Measurements from ENCODE around the gene ATP10A.

ATP10A gene

GRCh38 chr15:25687276-25687675 lies 175.9 kb downstream of the ATP10A start:
- no peak for TF ChIP-seq EZH2 (IDR thresholded peaks at IDR 0.05; ENCODE audit: borderline replicate concordance, low read length)
- TF ChIP-seq CTCF (IDR thresholded peaks at IDR 0.05; ENCODE audit: low read length), result no peak
- H3K4me2 ChIP-seq (ENCODE audit: low read length), result no peak overlapping the region
- H3K27ac ChIP-seq (ENCODE audit: low read depth, low read length, poor library complexity, severe bottlenecking), result no peak overlapping the region
- no peaks in the 10 kb centered on the region for H3K9me2 ChIP-seq (ENCODE audit: low read depth, low read length)
- no peaks in the 10 kb centered on the region for H3K9me3 ChIP-seq (ENCODE audit: low read length)
- H2AFZ ChIP-seq (ENCODE audit: low read length), result no peak overlapping the region
- no peaks in the 10 kb centered on the region for H3K27me3 ChIP-seq (ENCODE audit: insufficient read depth, low read length)
- no peaks in the 10 kb centered on the region for H3K4me1 ChIP-seq (ENCODE audit: insufficient read depth, low read length, severe bottlenecking)
- H3K36me3 ChIP-seq (ENCODE audit: insufficient read depth, low read length), result no peaks in the 10 kb centered on the region
- H3F3A ChIP-seq (ENCODE audit: insufficient read depth, low read length), result no peaks in the 10 kb centered on the region
- H4K20me1 ChIP-seq (ENCODE audit: insufficient read depth, low read length), result no peaks in the 10 kb centered on the region
- no peak overlapping the region for H3K9ac ChIP-seq (ENCODE audit: low read length)
- no peaks in the 10 kb centered on the region for H3K79me2 ChIP-seq (ENCODE audit: insufficient read depth, low read length)
- H3K4me3 ChIP-seq (ENCODE audit: low read depth, low read length, poor library complexity, severe bottlenecking), result no peak overlapping the region

GRCh38 chr15:25686780-25687179 lies 176.3 kb downstream of the ATP10A start:
- no peak for TF ChIP-seq CTCF (IDR thresholded peaks at IDR 0.05; ENCODE audit: low read length)
- TF ChIP-seq EZH2 (IDR thresholded peaks at IDR 0.05; ENCODE audit: borderline replicate concordance, low read length), result no peak
- Histone ChIP-seq H3K4me2 (ENCODE audit: low read length) (no peak overlapping the region), H3K4me1 (ENCODE audit: insufficient read depth, low read length, severe bottlenecking) (no peaks in the 10 kb centered on the region), H3K9ac (ENCODE audit: low read length) (no peak overlapping the region), H3K27ac (ENCODE audit: low read depth, low read length, poor library complexity, severe bottlenecking) (no peak overlapping the region), H3K36me3 (ENCODE audit: insufficient read depth, low read length) (no peaks in the 10 kb centered on the region), H3K9me3 (ENCODE audit: low read length) (no peaks in the 10 kb centered on the region), H4K20me1 (ENCODE audit: insufficient read depth, low read length) (no peaks in the 10 kb centered on the region), H3K4me3 (ENCODE audit: low read depth, low read length, poor library complexity, severe bottlenecking) (no peak overlapping the region), H3F3A (ENCODE audit: insufficient read depth, low read length) (no peaks in the 10 kb centered on the region), H2AFZ (ENCODE audit: low read length) (no peak overlapping the region), H3K9me2 (ENCODE audit: low read depth, low read length) (no peaks in the 10 kb centered on the region), H3K27me3 (ENCODE audit: insufficient read depth, low read length) (no peaks in the 10 kb centered on the region), H3K79me2 (ENCODE audit: insufficient read depth, low read length) (no peaks in the 10 kb centered on the region)

- Histone ChIP-seq H3K36me3 (ENCODE audit: insufficient read depth, low read length) (no peaks in the 10 kb centered on the region), H3K27me3 (ENCODE audit: insufficient read depth, low read length) (no peaks in the 10 kb centered on the region), H2AFZ (ENCODE audit: low read length) (no peak overlapping the region), H3K4me2 (ENCODE audit: low read length) (no peak overlapping the region), H3K9me2 (ENCODE audit: low read depth, low read length) (no peaks in the 10 kb centered on the region), H3K4me3 (ENCODE audit: low read depth, low read length, poor library complexity, severe bottlenecking) (no peak overlapping the region), H3K9me3 (ENCODE audit: low read length) (no peaks in the 10 kb centered on the region), H3K4me1 (ENCODE audit: insufficient read depth, low read length, severe bottlenecking) (no peaks in the 10 kb centered on the region), H4K20me1 (ENCODE audit: insufficient read depth, low read length) (no peaks in the 10 kb centered on the region), H3K9ac (ENCODE audit: low read length) (no peak overlapping the region), H3K79me2 (ENCODE audit: insufficient read depth, low read length) (no peaks in the 10 kb centered on the region), H3K27ac (ENCODE audit: low read depth, low read length, poor library complexity, severe bottlenecking) (no peak overlapping the region), H3F3A (ENCODE audit: insufficient read depth, low read length) (no peaks in the 10 kb centered on the region)
- TF ChIP-seq EZH2 (IDR thresholded peaks at IDR 0.05; ENCODE audit: borderline replicate concordance, low read length) (no peak), CTCF (IDR thresholded peaks at IDR 0.05; ENCODE audit: low read length) (no peak)
These were observed 178.4 kb downstream of the ATP10A start for GRCh38 chr15:25684521-25685431.
